Panc1 (cell line): ENCODE results near the gene MAT2A.
"Not testable (repeated sequence)": the region's sequence is repeated elsewhere in the genome, so short reads cannot be mapped to it uniquely, and the experiment has no call there.

Experiments
- CTCF ChIP-seq: fragments of 450-650 bp; IDR thresholded peaks from 2 replicates; pipeline ENCODE4 v1.5.1; 2017; ENCODE audit warnings: mild to moderate bottlenecking
- POLR2AphosphoS5 ChIP-seq: IDR thresholded peaks from 2 replicates; pipeline ENCODE4 v1.6.1; 2012; ENCODE audit warnings: mild to moderate bottlenecking, low read depth, low read length, moderate library complexity
- REST ChIP-seq, 2 experiments: IDR thresholded peaks; 2 replicates each; pipeline ENCODE4 v1.6.1; 2011 to 2012; ENCODE audit warnings: low read depth in 2 of 2, control low read depth in 1 of 2, low read length in 1 of 2, mild to moderate bottlenecking in 1 of 2, moderate library complexity in 1 of 2; ENCODE audit not compliant: insufficient read depth in 1 of 2
- SIN3A ChIP-seq: IDR thresholded peaks from 2 replicates; pipeline ENCODE4 v1.6.1; 2012; ENCODE audit warnings: low read depth, mild to moderate bottlenecking, low read length, moderate library complexity, borderline replicate concordance; ENCODE audit not compliant: insufficient read depth

GRCh38 chr2:85592299-85592698, 53.3 kb downstream of the MAT2A start:
- not testable (repeated sequence) for TF ChIP-seq CTCF; SIN3A; REST (IDR thresholded peaks at IDR 0.05; ENCODE audit: insufficient read depth in 1 of 2, low read depth in 2 of 2, low read length in 1 of 2); POLR2AphosphoS5
